ENCODE data around the gene TRUB2.
"Not testable (repeated sequence)": the region's sequence is repeated elsewhere in the genome, so short reads cannot be mapped to it uniquely, and the experiment has no call there.

GRCh38 chr9:128279088-128280073 lies 42.9 kb downstream of the TRUB2 start:
- not testable (repeated sequence) for TF ChIP-seq CTCF (conservative IDR thresholded peaks at IDR 0.05 in 1 of 2, IDR thresholded peaks at IDR 0.05 in 1 of 2; ENCODE audit: extremely low read depth in 1 of 2, insufficient read depth in 1 of 2, low read depth in 1 of 2, low read length in 2 of 2); EZH2 (IDR thresholded peaks at IDR 0.05; ENCODE audit: borderline replicate concordance, low read length)
